Gastrocnemius medialis (tissue), 4 donors: ENCODE measurements around the gene ZNF784. TPM values are rescaled to one million over a fixed set of nuclear protein-coding genes. Genes with fewer than 3 reads are reported as not detected.

Experiments used
- ATAC-seq, 2 donors: fragments of 150-250 bp; one replicate each; pipeline ENCODE4 v1.9.1; 2016
- DNase-seq, 2 donors: peaks; one replicate each; pipeline ENCODE4 v3.0.0-alpha.2; 2019
- H3K27ac ChIP-seq, 4 donors: fragments of 200-600 bp; sonication (generic); 1 replicate in 1 of 4; 2 replicates in 3 of 4; pipeline ENCODE4 v1.5.1; 2016 to 2018; ENCODE audit warnings: mild to moderate bottlenecking in 2 of 4, moderate library complexity in 1 of 4
- H3K27me3 ChIP-seq, 3 donors: fragments of 200-600 bp; sonication (generic) in 2 of 3; 1 replicate in 1 of 3; 2 replicates in 2 of 3; pipeline versions ENCODE4 v1.5.1 to v1.6.0; 2016 to 2019; ENCODE audit warnings: mild to moderate bottlenecking in 1 of 3, moderate library complexity in 1 of 3
- H3K36me3 ChIP-seq, 2 donors: fragments of 200-600 bp; sonication (generic) in 1 of 2; one replicate each; pipeline ENCODE4 v1.5.1; 2017 to 2018
- H3K4me1 ChIP-seq, 2 donors: fragments of 200-600 bp; sonication (generic) in 1 of 2; one replicate each; pipeline ENCODE4 v1.5.1; 2016 to 2017; ENCODE audit warnings: mild to moderate bottlenecking in 2 of 2
- H3K4me3 ChIP-seq, 4 donors: fragments of 200-600 bp; sonication (generic) in 3 of 4; 1 replicate in 1 of 4; 2 replicates in 3 of 4; pipeline ENCODE4 v1.5.1; 2016 to 2019; ENCODE audit warnings: mild to moderate bottlenecking in 2 of 4
- H3K9me3 ChIP-seq, 3 donors: fragments of 200-600 bp; sonication (generic) in 2 of 3; 1 replicate in 1 of 3; 2 replicates in 2 of 3; pipeline ENCODE4 v1.5.1; 2016 to 2019
- POLR2A ChIP-seq, 2 donors: fragments of 450-650 bp; IDR thresholded peaks; one replicate each; pipeline ENCODE4 v1.6.1; 2017; ENCODE audit warnings: antibody characterized with exemption in 2 of 2, mild to moderate bottlenecking in 2 of 2, moderate library complexity in 2 of 2
- in situ Hi-C, 4 donors: fragments of 200-750 bp; cut with MboI; loops; one replicate each; pipeline versions ENCODE4 v1.15.0 to v1.8.0; 2017; ENCODE audit warnings: low sequenced_read_pairs in 4 of 4
- intact Hi-C: fragments of 100-400 bp; cut with DNase I; formaldehyde crosslinking; loops from one replicate; pipeline ENCODE4 v1.15.1; 2023; ENCODE audit warnings: low total_unique reads
- total RNA-seq, 4 donors: library from RNA; depleted of rRNA; stranded (reverse); fragments of >200 nt; gene quantifications; one replicate each; pipeline versions ENCODE4 v1.1.0 to v1.2.3, GENCODE V29; 2016
- TF ChIP-seq, protein P1 (sequence below), 5 experiments: fragments of 450-650 bp in 3 of 5; fragments of 200-600 bp in 2 of 5; sonication (generic) in 2 of 5; IDR thresholded peaks in 4 of 5; conservative IDR thresholded peaks in 1 of 5; 1 replicate in 4 of 5; 2 replicates in 1 of 5; pipeline ENCODE4 v1.5.1; 2016 to 2019; ENCODE audit warnings: antibody characterized with exemption in 5 of 5, mild to moderate bottlenecking in 3 of 5, moderate library complexity in 3 of 5

Gene ZNF784
- total RNA-seq, 4 donors from 2014 or later = 6.0 to 10.0 (median 8.2) TPM

DNA sequence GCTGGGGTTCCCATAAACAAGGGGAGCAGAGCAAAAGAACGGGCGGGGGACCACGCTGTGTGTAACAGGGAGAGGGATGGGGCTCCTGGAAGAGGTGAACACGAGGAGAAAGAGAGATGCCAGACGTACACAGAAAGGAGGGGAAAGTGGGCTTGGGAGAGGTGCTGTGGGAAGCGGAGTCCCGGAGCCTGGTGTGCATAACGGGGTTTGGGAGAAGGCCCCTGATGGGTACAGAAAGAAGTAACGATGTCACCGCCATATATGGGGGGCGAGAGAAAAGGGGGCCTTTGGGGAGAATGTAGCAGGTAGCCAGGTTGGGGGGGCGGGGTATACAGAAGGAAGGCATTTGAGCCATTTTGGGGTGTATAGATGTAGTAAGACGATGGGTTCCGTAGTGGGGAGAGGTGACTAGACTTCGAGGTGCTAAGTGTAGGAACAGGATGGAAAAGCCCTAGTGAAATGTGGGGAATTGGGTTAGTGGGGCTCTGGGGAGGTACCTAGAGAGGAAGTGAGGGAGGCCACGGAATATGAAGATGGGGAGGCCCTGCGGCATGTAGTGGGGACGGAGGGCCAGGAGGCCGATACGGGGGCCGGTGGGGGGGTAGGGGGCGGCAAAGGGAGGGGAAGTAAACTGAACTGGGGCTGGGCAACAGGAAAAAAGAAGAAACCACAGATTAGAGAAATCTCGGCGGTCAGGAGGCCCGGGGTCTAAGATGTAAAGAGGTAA is 17.2 kb upstream of the ZNF784 start:
- Histone ChIP-seq H3K36me3 (peaks cover 0 to 10% of the 10 kb centered on the region in 2 donors), H3K9me3 (no peaks in the 10 kb centered on the region), H3K4me3 (peak overlapping the region; percentile 80 to 99 (median 94)), H3K27me3 (no peaks in the 10 kb centered on the region), H3K4me1 (peaks cover 59 to 64% of the 10 kb centered on the region in 2 donors), H3K27ac (peak overlapping the region; percentile 82 to 98 (median 90))
- TF ChIP-seq, protein P1, sequence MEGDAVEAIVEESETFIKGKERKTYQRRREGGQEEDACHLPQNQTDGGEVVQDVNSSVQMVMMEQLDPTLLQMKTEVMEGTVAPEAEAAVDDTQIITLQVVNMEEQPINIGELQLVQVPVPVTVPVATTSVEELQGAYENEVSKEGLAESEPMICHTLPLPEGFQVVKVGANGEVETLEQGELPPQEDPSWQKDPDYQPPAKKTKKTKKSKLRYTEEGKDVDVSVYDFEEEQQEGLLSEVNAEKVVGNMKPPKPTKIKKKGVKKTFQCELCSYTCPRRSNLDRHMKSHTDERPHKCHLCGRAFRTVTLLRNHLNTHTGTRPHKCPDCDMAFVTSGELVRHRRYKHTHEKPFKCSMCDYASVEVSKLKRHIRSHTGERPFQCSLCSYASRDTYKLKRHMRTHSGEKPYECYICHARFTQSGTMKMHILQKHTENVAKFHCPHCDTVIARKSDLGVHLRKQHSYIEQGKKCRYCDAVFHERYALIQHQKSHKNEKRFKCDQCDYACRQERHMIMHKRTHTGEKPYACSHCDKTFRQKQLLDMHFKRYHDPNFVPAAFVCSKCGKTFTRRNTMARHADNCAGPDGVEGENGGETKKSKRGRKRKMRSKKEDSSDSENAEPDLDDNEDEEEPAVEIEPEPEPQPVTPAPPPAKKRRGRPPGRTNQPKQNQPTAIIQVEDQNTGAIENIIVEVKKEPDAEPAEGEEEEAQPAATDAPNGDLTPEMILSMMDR (IDR thresholded peaks at IDR 0.05 in 4 of 5, conservative IDR thresholded peaks at IDR 0.05 in 1 of 5) = no peak
- no peak for TF ChIP-seq POLR2A (IDR thresholded peaks at IDR 0.05)
- ATAC-seq (peak in 1 of 2 donors; percentile 1), DNase-seq (no peak)
- intact Hi-C loops (loop anchor here (5.0 kb wide), 1 partner anchor 524 kb away; the partner anchor contains the start of gene PPP1R12C), in situ Hi-C loops (loop anchor here in 1 of 4 donors (25.0 kb wide), 1 partner anchor 504 kb away; the partner anchor contains the start of gene TNNT1)

DNA sequence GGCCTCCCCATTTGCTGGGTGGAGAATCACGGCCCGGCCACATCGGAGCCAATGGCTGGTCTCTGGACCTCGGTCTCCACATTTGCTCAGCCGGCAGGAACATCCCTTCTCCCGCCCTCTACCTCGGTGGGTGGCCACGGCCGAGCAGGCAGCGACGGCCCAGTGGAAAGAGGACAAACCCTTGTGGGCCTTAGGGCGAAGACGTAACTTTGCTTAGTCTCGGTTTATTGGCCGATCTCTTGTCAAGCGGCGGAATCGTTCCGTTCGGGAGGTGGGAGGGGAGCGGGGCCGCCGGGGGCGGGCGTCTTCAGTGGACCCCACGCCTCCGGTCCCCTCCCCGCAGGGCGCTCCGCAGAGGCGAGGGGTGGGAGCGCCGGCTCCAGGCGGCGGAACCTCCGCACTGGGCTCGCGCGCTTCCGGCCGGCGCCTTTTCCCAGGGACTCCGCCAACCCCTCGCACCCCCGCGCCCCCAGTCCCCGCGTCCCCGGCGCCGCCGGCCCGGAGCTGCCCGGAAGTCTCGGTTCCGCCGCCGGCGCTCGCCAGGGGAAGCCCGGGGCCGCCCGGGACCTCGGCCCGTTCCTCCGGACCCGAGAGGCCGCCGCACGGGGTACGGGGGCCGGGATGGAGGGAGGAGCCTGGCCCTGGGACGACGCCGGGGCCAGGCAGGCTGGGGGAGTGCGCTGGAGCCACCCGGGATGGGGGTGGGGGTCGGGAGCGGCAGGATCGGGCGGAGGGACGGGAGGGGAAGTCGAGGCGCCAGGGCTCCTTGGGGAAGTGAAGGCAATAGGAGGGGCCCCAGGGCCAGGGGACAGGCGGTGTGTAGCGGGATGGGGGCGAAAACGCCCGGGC is 16.4 kb upstream of the ZNF784 start, which contains the start of gene ZNF580:
TSS of gene ZNF580 (plus strand) at position 426 of the 849 bp plus-strand sequence. CDS start 1,507 bp downstream, outside the sequence.
- Histone ChIP-seq H3K27ac (peak within 1 kb of the TSS; percentile 82 to 98 (median 90)), H3K4me3 (peak within 1 kb of the TSS; percentile 80 to 99 (median 94)), H3K36me3 (peaks cover 0 to 10% of the 10 kb centered on the region in 2 donors), H3K27me3 (no peaks in the 10 kb centered on the region), H3K9me3 (no peaks in the 10 kb centered on the region), H3K4me1 (peaks cover 67 to 72% of the 10 kb centered on the region in 2 donors)
- DNase-seq (no peak), ATAC-seq (peak; percentile 57 to 64)
- intact Hi-C loops = loop anchor here (5.0 kb wide), 1 partner anchor 524 kb away; the partner anchor contains the start of gene PPP1R12C
- TF ChIP-seq POLR2A (IDR thresholded peaks at IDR 0.05) = peak in 1 of 2 donors; percentile 39
- TF ChIP-seq, protein P1 (IDR thresholded peaks at IDR 0.05 in 4 of 5, conservative IDR thresholded peaks at IDR 0.05 in 1 of 5) = no peak
- in situ Hi-C loops = loop anchor here in 1 of 4 donors (25.0 kb wide), 1 partner anchor 504 kb away; the partner anchor contains the start of gene TNNT1

DNA sequence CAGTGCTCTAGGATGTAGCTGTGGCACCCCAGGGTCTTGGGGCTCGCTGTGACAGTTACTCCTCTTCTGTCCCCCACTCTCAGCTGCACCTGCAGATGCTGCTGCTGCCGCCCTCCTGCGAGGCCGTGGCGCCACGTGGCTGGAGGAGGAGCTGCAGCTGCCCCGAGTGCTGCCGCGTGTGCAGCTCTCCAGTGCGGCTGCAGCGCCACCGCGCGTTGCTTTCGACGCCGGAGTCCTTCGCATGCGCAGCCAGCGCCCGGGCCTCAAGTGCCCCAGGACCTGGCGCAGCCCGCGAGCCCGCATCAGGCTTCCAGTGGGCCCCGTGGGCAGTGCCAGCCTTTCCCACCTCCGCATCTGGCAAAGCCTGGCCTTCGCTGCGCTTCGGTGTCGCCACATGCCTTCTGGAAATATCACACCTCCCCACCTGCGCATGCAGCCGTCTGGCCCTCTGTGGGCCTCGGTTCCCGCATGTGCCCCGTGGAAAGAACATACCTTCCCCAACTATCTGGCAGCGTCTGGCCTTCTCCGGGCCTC is 15.7 kb upstream of the ZNF784 start:
- peak; percentile 15 to 34 for ATAC-seq
- peak; percentile 33 to 74 for DNase-seq

More for the DNA sequence above, 15.7 kb upstream of the ZNF784 start:
- intact Hi-C loops (loop anchor here (5.0 kb wide), 1 partner anchor 523 kb away; the partner anchor contains the start of gene PPP1R12C), in situ Hi-C loops (loop anchor here in 1 of 4 donors (25.0 kb wide), 1 partner anchor 503 kb away; the partner anchor contains the start of gene TNNT1)
- peak overlapping the region; percentile 80 to 99 (median 94) for H3K4me3 ChIP-seq
- peaks cover 67 to 76% of the 10 kb centered on the region in 2 donors for H3K4me1 ChIP-seq
- H3K27me3 ChIP-seq = no peaks in the 10 kb centered on the region
- no peak for TF ChIP-seq POLR2A (IDR thresholded peaks at IDR 0.05)
- TF ChIP-seq, protein P1 (IDR thresholded peaks at IDR 0.05 in 4 of 5, conservative IDR thresholded peaks at IDR 0.05 in 1 of 5) = peak; percentile 50 to 70 (median 67)
- H3K36me3 ChIP-seq = peaks cover 0 to 5% of the 10 kb centered on the region in 2 donors
- peak overlapping the region; percentile 82 to 98 (median 90) for H3K27ac ChIP-seq
- H3K9me3 ChIP-seq = no peaks in the 10 kb centered on the region
